IMR-90 (cell line): ENCODE data around the gene DMRT1. TPM values are rescaled to one million over a fixed set of nuclear protein-coding genes. Genes with fewer than 3 reads are reported as not detected.

ENCODE experiments used
- ATAC-seq: fragments of 200-7000 bp; cut with Tn5 transposase; 2 replicates; pipeline ENCODE4 v1.9.1; 2020; ENCODE audit warnings: low read depth, mild to moderate bottlenecking, moderate library complexity
- BruUV-seq: library from RNA; stranded (reverse); fragments of 400-500 nt; replicated peaks from 2 replicates; lab custom pipeline; 2021; lab: Mats Ljungman, UMichigan
- CTCF ChIA-PET: fragments of 300-600 bp; formaldehyde crosslinking; extraction: SDS; loops from one replicate; lab custom pipeline; 2021; ENCODE audit warnings: antibody characterized with exemption; lab: Yijun Ruan, JAX
- POLR2A ChIA-PET: fragments of 300-600 bp; sonication (Branson Sonifier 250); formaldehyde crosslinking; loops from one replicate; lab custom pipeline; 2022; ENCODE audit warnings: antibody characterized with exemption; ENCODE audit not compliant: unreplicated experiment; lab: Charles Lee
- DNase-seq: peaks from one replicate; pipeline ENCODE4 v3.0.0; 2013
- H2AFZ ChIP-seq: replicated peaks from 2 replicates; pipeline ENCODE3; 2013; ENCODE audit warnings: low read length, mild to moderate bottlenecking; ENCODE audit not compliant: poor library complexity
- H2AK5ac ChIP-seq: 2 replicates; pipeline ENCODE4 v1.6.1; 2013; ENCODE audit warnings: low read depth, low read length, inconsistent platforms
- H2AK9ac ChIP-seq: replicated peaks from 2 replicates; pipeline ENCODE3; 2013; ENCODE audit warnings: mild to moderate bottlenecking, low read depth, low read length, moderate library complexity; ENCODE audit not compliant: poor library complexity
- H2BK120ac ChIP-seq: 2 replicates; pipeline ENCODE4 v1.6.1; 2013; ENCODE audit warnings: low read depth, low read length, inconsistent platforms
- H2BK15ac ChIP-seq: 3 replicates; pipeline ENCODE4 v1.6.1; 2013; ENCODE audit warnings: low read depth, low read length, inconsistent platforms
- H2BK20ac ChIP-seq: 2 replicates; pipeline ENCODE4 v1.6.1; 2013; ENCODE audit warnings: low read depth, mild to moderate bottlenecking, inconsistent platforms, low read length, moderate library complexity
- H2BK5ac ChIP-seq: 2 replicates; pipeline ENCODE4 v1.6.1; 2013; ENCODE audit warnings: mild to moderate bottlenecking, low read depth, low read length, inconsistent platforms; ENCODE audit not compliant: poor library complexity, severe bottlenecking
- H3K14ac ChIP-seq: replicated peaks from 2 replicates; pipeline ENCODE4 v1.6.1; 2013; ENCODE audit warnings: low read depth, low read length, inconsistent platforms
- H3K18ac ChIP-seq: 2 replicates; pipeline ENCODE4 v1.6.1; 2013; ENCODE audit warnings: low read depth, low read length, control low read depth
- H3K23ac ChIP-seq: 2 replicates; pipeline ENCODE4 v1.6.1; 2013; ENCODE audit warnings: low read depth, low read length, inconsistent platforms
- H3K27ac ChIP-seq: 2 replicates; pipeline ENCODE4 v1.5.1; 2013; ENCODE audit warnings: mild to moderate bottlenecking, control low read depth, low read length; ENCODE audit not compliant: insufficient read depth
- H3K27me3 ChIP-seq: 2 replicates; pipeline ENCODE4 v1.6.1; 2013; ENCODE audit warnings: low read length; ENCODE audit not compliant: control insufficient read depth, insufficient read depth
- H3K36me3 ChIP-seq: 2 replicates; pipeline ENCODE4 v1.6.1; 2013; ENCODE audit warnings: low read length, mixed read lengths; ENCODE audit not compliant: control insufficient read depth, insufficient read depth
- H3K4ac ChIP-seq: 2 replicates; pipeline ENCODE4 v1.6.1; 2013; ENCODE audit warnings: low read depth, low read length, inconsistent platforms
- H3K4me1 ChIP-seq: 2 replicates; pipeline ENCODE4 v1.6.1; 2013; ENCODE audit warnings: low read length, mixed read lengths; ENCODE audit not compliant: control insufficient read depth, insufficient read depth
- H3K4me2 ChIP-seq: 2 replicates; pipeline ENCODE4 v1.6.1; 2013; ENCODE audit warnings: low read depth, mild to moderate bottlenecking, control low read depth, low read length, moderate library complexity
- H3K4me3 ChIP-seq: 2 replicates; pipeline ENCODE4 v1.5.1; 2013; ENCODE audit warnings: low read depth, mild to moderate bottlenecking, control low read depth, low read length, moderate library complexity; ENCODE audit not compliant: insufficient read depth
- H3K56ac ChIP-seq: 2 replicates; pipeline ENCODE4 v1.6.1; 2013; ENCODE audit warnings: low read length, inconsistent platforms; ENCODE audit not compliant: insufficient read depth; ENCODE audit errors: extremely low read depth
- H3K79me1 ChIP-seq, 2 experiments: 2 replicates each; pipeline ENCODE4 v1.6.1; 2013; ENCODE audit warnings: low read length in 2 of 2, inconsistent platforms in 1 of 2, low read depth in 1 of 2
- H3K9ac ChIP-seq: 2 replicates; pipeline ENCODE4 v1.6.1; 2013; ENCODE audit warnings: low read depth, low read length, control low read depth
- H3K9me1 ChIP-seq: 2 replicates; pipeline ENCODE4 v1.6.1; 2013; ENCODE audit warnings: low read length, inconsistent platforms; ENCODE audit not compliant: insufficient read depth
- H3K9me3 ChIP-seq: 2 replicates; pipeline ENCODE4 v1.6.1; 2013; ENCODE audit warnings: low read length; ENCODE audit not compliant: control insufficient read depth, insufficient read depth
- H4K20me1 ChIP-seq: 2 replicates; pipeline ENCODE4 v1.6.1; 2013; ENCODE audit warnings: low read length, inconsistent platforms; ENCODE audit not compliant: insufficient read depth
- H4K5ac ChIP-seq: 2 replicates; pipeline ENCODE4 v1.6.1; 2013; ENCODE audit warnings: mild to moderate bottlenecking, low read depth, low read length, control low read depth
- H4K8ac ChIP-seq, 2 experiments: 2 replicates each; pipeline ENCODE4 v1.6.1; 2013; ENCODE audit warnings: low read depth in 2 of 2, low read length in 2 of 2, control low read depth in 1 of 2, inconsistent platforms in 1 of 2
- H4K91ac ChIP-seq: 2 replicates; pipeline ENCODE4 v1.6.1; 2013; ENCODE audit warnings: low read depth, low read length, inconsistent platforms; ENCODE audit not compliant: insufficient read depth
- BHLHE40 ChIP-seq: fragments of 150-350 bp; IDR thresholded peaks from 2 replicates; pipeline ENCODE4 v1.6.1; 2016; ENCODE audit warnings: mild to moderate bottlenecking, low read depth, low read length
- RCOR1 ChIP-seq: IDR thresholded peaks from 2 replicates; pipeline ENCODE4 v1.6.1; 2012; ENCODE audit warnings: mild to moderate bottlenecking, low read length, improper control_type of control experiment; ENCODE audit not compliant: insufficient replicate concordance
- SMC3 ChIP-seq: fragments of 150-350 bp; IDR thresholded peaks from 2 replicates; pipeline ENCODE4 v1.6.1; 2016; ENCODE audit warnings: low read depth, mild to moderate bottlenecking, antibody characterized with exemption, low read length, moderate library complexity
- WGBS, 2 experiments: methylation state at CpG; one replicate each; pipeline versions ENCODE4 v1.1.5 to v1.1.7; 2013; ENCODE audit warnings: missing lambda C conversion rate in 2 of 2; ENCODE audit not compliant: insufficient read length in 1 of 2; ENCODE audit errors: extremely low coverage in 2 of 2; 5-methylcytosine and 5-hydroxymethylcytosine counted together
- dilution Hi-C: fragments of 300-500 bp; cut with HindIII; formaldehyde crosslinking; loops from one replicate; pipeline ENCODE4 v1.14.3; 2018; ENCODE audit warnings: low sequenced_read_pairs; ENCODE audit not compliant: unreplicated experiment
- in situ Hi-C: fragments of 300-500 bp; cut with MboI; formaldehyde crosslinking; loops from 3 replicates; pipeline ENCODE4 v1.14.3; 2019; ENCODE audit warnings: low sequenced_read_pairs, inconsistent platforms, mixed read lengths
- intact Hi-C: fragments of 100-400 bp; cut with micrococcal nuclease; formaldehyde crosslinking; loops from 2 replicates; pipeline ENCODE4 v1.10.0; 2022
- polyA plus RNA-seq, 3 experiments: library from polyadenylated mRNA; depleted of rRNA; stranded (reverse); fragments of >200 nt; gene quantifications; 2 replicates each; pipeline ENCODE4 v1.2.3, GENCODE V29; 2012; ENCODE audit warnings: low replicate concordance in 1 of 3
- total RNA-seq: library from RNA; depleted of rRNA; stranded (reverse); fragments of >200 nt; gene quantifications from 2 replicates; pipeline ENCODE4 v1.2.3, GENCODE V29; 2012

DMRT1 gene
- total and polyA plus RNA-seq, 2 of the 4 experiments (the other 2 are of a cell fraction) = not detected

DNA sequence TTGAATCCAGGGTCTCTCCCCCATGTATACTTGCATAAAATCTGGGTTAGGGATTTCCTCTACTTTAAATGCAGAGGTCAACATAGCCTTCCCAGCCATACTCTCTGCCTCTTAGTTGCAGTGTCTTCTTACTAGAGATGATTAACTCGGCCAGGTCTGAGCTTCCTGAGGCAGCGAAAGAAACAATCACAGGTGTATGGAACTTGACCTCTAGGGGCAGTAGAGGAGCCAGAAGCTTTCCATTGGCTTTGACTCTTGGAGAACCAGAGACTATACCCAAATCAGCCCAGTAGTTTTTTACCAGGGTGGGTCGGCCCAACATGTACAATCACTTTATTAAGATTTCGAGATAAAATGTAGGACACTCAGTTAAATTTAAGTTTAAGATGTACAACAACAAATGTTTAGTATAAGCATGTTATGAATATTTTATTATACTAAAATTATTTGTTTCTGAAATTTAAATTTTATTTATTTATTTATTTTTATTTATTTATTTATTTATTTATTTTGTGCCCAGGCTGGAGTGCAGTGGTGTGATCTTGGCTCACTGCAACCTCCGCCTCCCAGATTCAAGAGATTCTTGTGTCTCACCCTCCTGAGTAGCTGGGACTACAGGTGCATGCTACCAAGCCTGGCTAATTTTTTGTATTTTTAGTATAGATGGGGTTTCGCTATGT is 87.0 kb downstream of the DMRT1 start:
- no peaks in the 10 kb centered on the region for H3K9me3 ChIP-seq
- no CpG with 5 or more reads among the region's 6 CpGs for WGBS, 2 experiments
- H4K8ac ChIP-seq = no peak overlapping the region
- ChIA-PET CTCF (interaction anchor here (0.5 to 1.5 kb wide), 4 partner anchors 9 to 81 kb away, joined by 3 to 9 read pairs (median 3); no protein-coding TSS in a partner anchor), POLR2A (no interaction called here)
- H3K27ac ChIP-seq = no peak overlapping the region
- DNase-seq = no peak
- H3K14ac ChIP-seq = no peak overlapping the region
- intact Hi-C loops (no loop called here), dilution Hi-C loops (no loop called here), in situ Hi-C loops (no loop called here)
- H2AK9ac ChIP-seq = no peak overlapping the region
- H2BK20ac ChIP-seq = no peak overlapping the region
- H2AK5ac ChIP-seq = no peak overlapping the region
- peaks cover 3% of the 10 kb centered on the region for H3K27me3 ChIP-seq
- BruUV-seq = no TSS peak
- H3K56ac ChIP-seq = no peak overlapping the region
- H3K23ac ChIP-seq = no peak overlapping the region
- no peaks in the 10 kb centered on the region for H4K20me1 ChIP-seq
- no peak overlapping the region for H2BK5ac ChIP-seq
- H3K4me3 ChIP-seq = no peak overlapping the region
- no peak for ATAC-seq
- H3K4me2 ChIP-seq = no peak overlapping the region
- no peaks in the 10 kb centered on the region for H3K9me1 ChIP-seq
- H2BK15ac ChIP-seq = no peak overlapping the region
- TF ChIP-seq SMC3 (no peak), RCOR1 (no peak), BHLHE40 (no peak)
- no peak overlapping the region for H2AFZ ChIP-seq
- no peak overlapping the region for H3K9ac ChIP-seq
- no peak overlapping the region for H4K5ac ChIP-seq
- no peaks in the 10 kb centered on the region for H3K4me1 ChIP-seq
- no peaks in the 10 kb centered on the region for H3K36me3 ChIP-seq
- H3K79me1 ChIP-seq = no peaks in the 10 kb centered on the region
- no peak overlapping the region for H3K18ac ChIP-seq
- no peak overlapping the region for H2BK120ac ChIP-seq
- H3K4ac ChIP-seq = no peak overlapping the region
- no peak overlapping the region for H4K91ac ChIP-seq
